SK-N-MC (cell line): ENCODE measurements around the gene ZNF362.

Experiments used
- EZH2 ChIP-seq: fragments of 200-600 bp; sonication (generic); IDR thresholded peaks from one replicate; pipeline ENCODE4 v1.6.1; 2017; ENCODE audit warnings: antibody characterized with exemption
- POLR2AphosphoS5 ChIP-seq: IDR thresholded peaks from 2 replicates; pipeline ENCODE4 v1.6.1; 2012; ENCODE audit warnings: mild to moderate bottlenecking, low read depth, low read length, borderline replicate concordance

DNA sequence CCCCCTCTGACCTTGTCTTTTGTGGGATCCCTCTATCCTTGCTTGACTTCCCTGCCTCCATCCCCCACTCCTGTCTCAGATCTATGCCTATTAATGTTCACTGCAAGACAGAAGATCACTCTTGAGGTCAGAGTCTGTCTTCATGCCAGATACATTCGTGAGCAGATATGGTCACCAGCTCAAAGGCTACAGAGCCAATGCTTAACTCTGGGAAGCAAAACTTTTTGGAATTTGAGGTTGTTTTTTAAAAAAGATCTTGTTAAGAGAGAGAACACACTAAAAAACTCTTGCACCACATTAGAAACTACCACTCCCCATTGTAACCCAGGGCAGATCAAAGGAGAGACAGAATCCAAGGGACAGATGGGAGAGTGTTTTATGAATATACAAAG is 81.8 kb downstream of the ZNF362 start:
- no peak for TF ChIP-seq EZH2
- no peak for TF ChIP-seq POLR2AphosphoS5
